Stimulated activated CD4-positive, alpha-beta T cell treated with anti-CD3 and anti-CD28 coated beads, Interleukin-12 subunit alpha, Interleukin-12 subunit beta, amount 100 ng/mL, for 48 hours (primary cell): ENCODE data around the gene RHBDF2.

ENCODE experiments used
- DNase-seq, 3 donors: peaks; one replicate each; pipeline ENCODE4 v3.0.0-alpha.2; 2020; ENCODE audit warnings: low read depth in 2 of 3, low spot score in 1 of 3

Gene RHBDF2

GRCh38 chr17:76467366-76467765 is 33.9 kb downstream of the RHBDF2 start, which contains the start of gene AANAT:
Gene AANAT, plus strand, starts transcription at chr17:76467603. Its CDS starts 1,144 bp downstream, at chr17:76468747.
- no peak for DNase-seq

DNA sequence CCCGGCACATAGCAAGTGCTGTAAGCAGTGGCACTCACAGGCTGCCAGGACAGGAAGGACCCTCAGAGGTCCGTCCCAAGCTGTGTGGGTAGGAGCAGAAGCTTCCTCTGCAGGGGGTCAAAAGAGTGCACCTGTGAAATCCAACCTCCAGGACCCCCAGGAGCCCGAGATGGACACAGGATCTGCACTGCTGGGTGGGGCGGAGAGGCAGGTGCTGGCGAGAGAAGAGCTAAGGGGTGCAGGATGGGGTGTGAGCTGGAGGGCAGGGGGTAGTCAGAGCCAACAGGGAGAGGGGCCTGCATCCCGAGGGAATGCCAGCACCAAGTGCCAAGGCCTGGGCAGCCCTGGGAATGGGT is 34.5 kb downstream of the RHBDF2 start:
- no peak for DNase-seq

DNA sequence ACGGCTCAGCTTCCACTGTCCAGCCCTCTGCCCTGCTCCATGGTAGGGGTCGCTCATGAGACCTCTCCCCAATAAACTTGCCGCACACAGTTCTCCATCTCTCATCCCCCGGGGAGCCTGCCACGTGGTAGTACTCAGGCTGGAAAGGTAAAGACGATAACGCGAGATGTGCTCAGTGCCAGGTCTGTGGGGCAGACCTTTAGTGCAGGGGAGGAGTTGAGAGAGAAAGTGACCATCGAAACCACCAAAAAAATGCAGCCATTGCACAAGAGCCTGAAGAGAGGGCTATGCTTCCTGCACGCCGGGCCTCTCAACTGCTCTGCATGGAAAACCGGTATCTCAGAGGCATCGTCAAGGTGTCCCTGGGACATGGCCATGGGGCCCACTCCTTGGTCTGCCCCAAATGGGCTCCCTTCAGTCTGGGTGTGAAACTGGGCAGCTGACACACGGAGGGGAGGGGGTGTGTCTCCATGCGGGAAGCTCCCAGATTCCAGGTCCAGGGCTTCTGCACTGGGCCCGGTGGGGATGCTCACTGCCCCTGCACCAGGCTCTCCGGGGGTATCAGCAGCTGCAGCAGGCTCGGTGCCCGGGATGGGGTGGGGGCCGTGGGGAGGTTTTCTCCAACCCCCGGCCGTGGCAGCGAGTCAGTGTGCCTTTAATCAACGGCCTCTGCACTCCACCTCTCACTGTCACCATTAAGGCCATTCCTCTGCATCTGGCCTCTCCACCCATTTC is 38.5 kb downstream of the RHBDF2 start:
- no peak for DNase-seq

GRCh38 chr17:76461765-76462555 is 39.3 kb downstream of the RHBDF2 start:
- DNase-seq = no peak

DNA sequence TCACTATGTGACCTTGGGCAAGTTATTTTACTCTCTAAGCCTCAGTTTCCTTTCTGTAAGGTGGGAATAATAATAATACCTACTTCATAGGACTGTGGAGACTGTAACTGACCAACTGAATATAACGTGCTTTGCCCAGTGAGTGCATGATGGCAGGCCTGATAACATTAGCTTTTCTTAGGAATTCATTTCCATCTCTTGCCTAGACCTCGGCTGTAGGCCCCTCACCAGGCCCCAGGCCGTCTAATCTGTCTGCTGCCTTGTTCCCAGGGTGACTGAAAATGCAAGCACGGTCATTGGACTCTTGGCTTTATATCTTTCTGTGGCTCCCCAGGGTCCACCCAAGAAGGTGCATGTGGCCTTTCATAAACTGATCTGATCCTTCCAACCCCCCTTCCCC is 41.5 kb downstream of the RHBDF2 start:
- no peak for DNase-seq

- no peak for DNase-seq
Observed at GRCh38 chr17:76458580-76459490, 42.4 kb downstream of the RHBDF2 start.

DNA sequence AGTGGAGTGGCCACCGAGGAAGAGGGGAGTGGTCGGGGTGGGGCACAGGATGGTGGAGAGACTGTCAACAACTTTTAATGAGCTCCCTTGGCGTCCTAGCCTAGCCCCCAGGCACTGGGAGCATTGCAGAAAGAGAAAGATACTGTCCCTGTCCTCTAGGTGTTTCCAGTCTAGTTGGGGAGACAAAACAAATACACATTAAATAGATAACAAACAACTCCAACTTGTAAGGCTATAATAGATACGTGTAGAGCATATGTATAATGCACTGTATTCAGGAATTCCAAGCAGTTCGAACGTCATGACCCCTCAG is 47.8 kb downstream of the RHBDF2 start:
- DNase-seq = no peak

DNA sequence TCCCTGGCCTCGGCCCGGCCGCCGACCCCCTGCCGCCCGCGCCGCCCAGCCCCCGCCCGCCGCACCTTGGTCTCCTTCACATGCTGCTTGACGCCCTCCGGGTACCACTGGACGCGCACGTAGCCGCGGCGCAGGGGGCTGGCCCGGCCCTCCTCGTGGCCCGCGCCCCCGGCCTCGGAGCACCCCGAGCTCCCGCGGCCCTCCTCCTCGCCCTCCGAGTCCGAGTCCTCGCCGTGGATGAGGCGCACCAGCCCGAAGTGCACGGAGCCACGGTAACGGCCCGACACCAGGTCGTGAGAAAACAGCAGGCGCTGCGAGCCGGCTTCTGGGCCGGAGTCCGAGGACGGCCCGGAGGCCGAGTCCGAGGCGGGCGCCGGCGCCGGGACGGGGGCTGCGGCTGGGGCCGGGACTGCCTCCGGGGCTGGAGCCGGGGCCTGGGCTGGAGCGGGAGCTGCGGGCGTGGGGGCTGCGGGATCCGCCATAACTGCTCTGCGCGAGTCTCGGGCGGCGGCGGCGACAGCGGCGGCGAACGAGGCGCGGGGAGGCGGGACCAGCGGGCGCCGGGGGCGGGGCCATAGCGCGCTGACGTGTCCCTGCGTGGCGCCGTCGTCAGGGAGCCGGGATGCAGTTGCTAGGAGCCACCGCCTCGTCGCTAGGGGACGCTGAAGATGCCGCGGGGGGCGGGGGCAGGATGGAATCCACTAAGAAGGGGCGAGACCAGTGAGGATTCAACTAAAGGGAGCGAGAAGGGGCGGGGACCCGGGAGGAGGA is 48.4 kb downstream of the RHBDF2 start, which contains the start of gene UBE2O:
UBE2O (minus strand) TSS at position 493 of the 771 bp plus-strand sequence; CDS start at position 482, 11 bp downstream.
- DNase-seq = peak; percentile 86 to 94 (median 92)

DNA sequence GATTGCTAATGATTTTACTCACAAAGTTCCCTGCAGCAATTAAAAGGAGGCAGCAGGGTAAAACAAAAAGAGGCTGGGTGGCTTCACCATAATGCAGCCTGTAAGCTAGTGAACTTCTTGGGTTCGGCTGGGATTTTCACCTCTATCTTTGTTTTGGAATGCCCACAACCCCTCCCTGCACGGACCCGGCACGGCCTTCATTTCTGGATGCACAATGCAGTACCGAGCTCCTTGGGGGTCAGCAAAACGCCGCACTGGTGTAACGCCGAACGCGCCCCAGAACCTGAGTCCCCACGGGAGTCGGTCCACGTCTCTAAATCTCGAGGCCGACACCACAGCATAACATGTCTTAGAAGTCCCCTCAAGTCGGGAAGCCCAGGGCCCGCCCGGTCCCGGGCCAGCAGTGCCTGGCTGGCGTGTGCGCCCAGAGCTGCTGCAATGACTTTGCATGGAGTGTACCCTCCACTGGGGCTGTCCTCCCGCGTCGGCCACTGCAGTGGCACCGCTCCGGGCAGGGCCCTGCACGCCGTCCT is 49.0 kb downstream of the RHBDF2 start:
- DNase-seq = no peak

- no peak for DNase-seq
Observed at GRCh38 chr17:76451506-76451905, 49.7 kb downstream of the RHBDF2 start.

DNA sequence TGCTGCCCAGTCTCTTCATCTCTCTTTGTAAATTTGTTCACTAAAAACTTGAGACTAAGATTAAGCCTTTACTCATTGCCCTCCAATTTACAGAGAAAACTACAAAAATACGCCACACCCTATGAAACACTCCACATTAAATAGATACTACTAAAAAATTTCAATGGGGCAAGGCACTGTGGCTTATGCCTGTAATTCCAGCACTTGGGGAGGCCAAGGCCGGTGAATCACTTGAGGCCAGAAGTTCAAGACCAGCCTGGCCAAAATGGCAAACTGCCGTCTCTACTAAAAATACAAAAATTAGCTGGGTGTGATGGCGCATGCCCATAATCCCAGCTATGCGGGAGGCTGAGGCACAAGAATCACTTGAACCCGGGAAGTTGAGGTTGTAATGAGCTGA is 52.1 kb downstream of the RHBDF2 start:
- no peak for DNase-seq

DNA sequence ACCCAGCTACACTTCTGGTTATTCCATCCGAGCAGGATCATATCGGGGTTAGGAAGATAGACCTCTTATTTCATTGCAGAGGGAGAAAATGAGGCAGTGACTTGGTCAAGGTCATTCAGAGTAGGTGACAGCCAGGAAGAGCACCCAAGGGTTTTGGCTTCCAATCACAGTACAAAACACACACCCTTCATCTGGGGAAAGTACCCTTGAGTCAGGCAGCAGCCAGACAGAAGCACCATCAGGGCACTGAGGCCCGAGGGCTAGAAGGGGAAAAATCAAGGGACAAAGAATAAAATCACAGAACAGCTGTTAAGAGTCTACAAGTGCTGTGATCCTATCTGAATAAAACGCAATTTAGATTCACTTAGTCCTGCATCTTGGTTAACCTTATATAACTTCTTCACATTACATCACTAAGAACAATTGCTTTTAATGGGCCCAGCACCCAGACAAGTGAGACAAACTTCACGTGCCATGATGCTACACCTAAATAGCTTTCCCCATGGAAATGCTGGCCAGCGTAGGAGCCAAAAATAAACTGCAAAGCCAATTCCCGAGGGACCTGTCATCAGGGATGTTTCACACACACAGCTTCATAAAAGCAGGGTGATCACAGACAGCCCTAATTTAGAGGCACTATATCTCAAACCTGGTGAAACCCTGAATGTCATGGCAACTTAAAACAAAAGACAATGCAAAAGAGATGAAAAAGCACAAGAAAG is 53.1 kb downstream of the RHBDF2 start:
- no peak for DNase-seq

- DNase-seq = no peak
Observed at GRCh38 chr17:76446449-76447231, 54.6 kb downstream of the RHBDF2 start.

DNA sequence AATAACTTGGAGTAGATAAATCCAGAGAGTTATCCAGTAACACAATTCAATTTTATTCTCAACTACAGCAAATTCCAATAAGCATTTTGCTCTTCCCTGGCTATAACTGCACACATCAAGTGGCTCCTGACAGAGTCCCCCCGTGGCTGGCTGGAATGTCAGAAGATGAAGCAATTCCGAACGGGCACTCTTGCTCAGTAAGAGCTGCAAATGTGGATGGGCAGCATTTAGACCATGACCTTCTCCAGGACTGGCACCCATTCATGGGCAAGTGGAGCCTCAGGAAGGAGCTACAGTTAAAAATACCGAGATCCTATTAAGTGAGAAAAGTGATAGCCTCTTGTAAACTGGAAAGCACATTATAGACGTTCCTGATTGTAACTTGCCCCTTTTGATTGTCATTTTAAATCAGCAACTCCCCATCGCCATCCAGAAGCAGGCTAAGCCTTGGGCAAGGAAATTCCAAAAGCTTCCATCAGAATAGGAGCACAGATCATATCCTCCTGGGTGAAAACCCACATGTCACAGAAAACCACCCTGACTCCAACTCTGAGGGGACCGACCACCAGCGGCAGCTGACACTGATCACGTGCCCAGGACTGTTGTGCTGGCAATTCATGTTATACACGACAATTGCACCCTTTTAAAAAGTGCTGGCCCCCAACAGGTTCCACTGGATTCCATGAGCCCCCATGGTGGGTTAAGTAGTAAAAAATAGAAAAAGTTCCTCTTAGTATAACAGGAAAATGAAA is 55.4 kb downstream of the RHBDF2 start:
- no peak for DNase-seq

DNA sequence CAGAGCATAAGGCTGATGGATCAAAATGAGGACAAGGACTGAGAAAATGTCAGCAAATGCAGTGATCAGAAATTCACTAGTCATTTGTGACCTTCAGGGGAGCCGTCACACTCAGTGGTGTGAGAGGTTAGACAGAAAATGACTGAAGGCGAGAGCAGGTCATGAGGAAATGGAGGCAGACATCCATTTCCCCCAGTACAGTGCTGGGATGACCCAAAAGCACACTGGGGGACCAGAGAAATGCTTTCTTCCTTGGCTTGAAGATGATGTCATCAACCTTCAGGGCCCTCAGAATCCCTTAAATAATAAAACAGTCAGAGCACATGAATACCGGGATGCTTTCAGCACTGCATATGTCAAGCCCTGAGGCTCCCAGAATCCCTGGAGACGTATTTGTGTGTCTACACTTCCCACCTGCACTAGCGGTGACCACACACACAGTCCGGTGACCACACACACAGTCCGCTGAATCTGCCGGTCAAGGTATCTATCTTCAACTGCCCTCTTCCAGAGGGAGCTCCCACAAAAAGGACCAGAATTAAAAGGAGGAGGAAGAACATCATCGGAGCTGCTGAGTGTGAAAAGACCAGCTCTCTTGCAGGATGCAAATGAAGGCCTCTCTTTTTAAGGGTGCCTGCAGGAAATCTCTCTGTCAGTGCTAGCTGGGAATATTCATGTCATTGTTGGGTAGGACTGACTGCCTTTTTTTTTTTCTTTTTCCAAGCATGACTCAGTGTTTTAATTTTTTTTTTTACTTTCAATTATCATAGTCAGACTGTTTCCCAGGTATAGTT is 56.5 kb downstream of the RHBDF2 start:
- no peak for DNase-seq

GRCh38 chr17:76442341-76443338 is 58.6 kb downstream of the RHBDF2 start:
- DNase-seq = no peak
